GM12873 (cell line): ENCODE results near the gene MRPS22.

Source experiments
- CTCF ChIP-seq: IDR thresholded peaks from 2 replicates; pipeline ENCODE4 v1.5.1; 2012; ENCODE audit warnings: low read depth, mild to moderate bottlenecking, moderate library complexity, low read length, control low read depth; ENCODE audit not compliant: insufficient read depth; ENCODE audit errors: missing control alignments

MRPS22 gene

GRCh38 chr3:139301183-139301582, 42.6 kb upstream of the MRPS22 start:
- TF ChIP-seq CTCF, result no peak

- TF ChIP-seq CTCF, result no peak
Measured at GRCh38 chr3:139301654-139302053, 42.2 kb upstream of the MRPS22 start.

- no peak for TF ChIP-seq CTCF
Measured at GRCh38 chr3:139302084-139302800, 41.6 kb upstream of the MRPS22 start.

- no peak for TF ChIP-seq CTCF
Measured at GRCh38 chr3:139302801-139303113, 41.1 kb upstream of the MRPS22 start.

- no peak for TF ChIP-seq CTCF
Measured at GRCh38 chr3:139303216-139303615, 40.6 kb upstream of the MRPS22 start.

GRCh38 chr3:139304383-139304782, 39.4 kb upstream of the MRPS22 start:
- no peak for TF ChIP-seq CTCF

- no peak for TF ChIP-seq CTCF
Measured at GRCh38 chr3:139306078-139306477, 37.7 kb upstream of the MRPS22 start.

- TF ChIP-seq CTCF, result no peak
Measured at GRCh38 chr3:139307072-139307491, 36.7 kb upstream of the MRPS22 start.
